IPS DF 6.9 (cell line): ENCODE results near the gene DUS3L.
"Not testable (repeated sequence)": the region's sequence is repeated elsewhere in the genome, so short reads cannot be mapped to it uniquely, and the experiment has no call there.

Experiments
- DNase-seq: peaks from one replicate; pipeline ENCODE4 v3.0.0-alpha.2; 2013; ENCODE audit warnings: low read depth, low spot score
- H3K27ac ChIP-seq: one replicate; pipeline ENCODE4 v1.5.1; 2013; ENCODE audit warnings: low read length, control low read depth
- H3K27me3 ChIP-seq: 2 replicates; pipeline ENCODE4 v1.6.1; 2013; ENCODE audit warnings: mild to moderate bottlenecking, low read length; ENCODE audit not compliant: control insufficient read depth, insufficient read depth
- H3K36me3 ChIP-seq: 2 replicates; pipeline ENCODE4 v1.6.1; 2013; ENCODE audit warnings: low read length; ENCODE audit not compliant: control insufficient read depth, insufficient read depth
- H3K4me1 ChIP-seq: 2 replicates; pipeline ENCODE4 v1.6.1; 2013; ENCODE audit warnings: low read length; ENCODE audit not compliant: control insufficient read depth, insufficient read depth
- H3K4me3 ChIP-seq: 2 replicates; pipeline ENCODE4 v1.5.1; 2013; ENCODE audit warnings: mild to moderate bottlenecking, low read length
- H3K9me3 ChIP-seq: 2 replicates; pipeline ENCODE4 v1.6.1; 2013; ENCODE audit warnings: low read length, inconsistent platforms; ENCODE audit not compliant: control insufficient read depth, insufficient read depth
- WGBS: extraction: QIAGEN DNeasy Blood & Tissue Kit; methylation state at CpG from one replicate; pipeline ENCODE4 v1.1.7; 2013; ENCODE audit warnings: mixed read lengths, missing lambda C conversion rate; ENCODE audit not compliant: insufficient read length, insufficient coverage; 5-methylcytosine and 5-hydroxymethylcytosine counted together

The DUS3L gene

GRCh38 chr19:5784581-5785147, 6.3 kb downstream of the DUS3L start, which contains the start of gene PRR22:
PRR22 (minus strand) TSS chr19:5784746; CDS start chr19:5784660, 86 bp downstream.
- no peaks in the 10 kb centered on the region; the same call in 1 of the 2 replicates for H3K9me3 ChIP-seq
- WGBS: no CpG with 5 or more reads among the region's 15 CpGs
- no peak within 1 kb of the TSS for H3K4me3 ChIP-seq
- peaks cover 48% of the 10 kb centered on the region for H3K36me3 ChIP-seq
- no peaks in the 10 kb centered on the region for H3K27me3 ChIP-seq
- no peak within 1 kb of the TSS for H3K27ac ChIP-seq
- no peaks in the 10 kb centered on the region for H3K4me1 ChIP-seq
- no peak for DNase-seq

- no CpG with 5 or more reads among the region's 48 CpGs for WGBS
- peaks cover 39% of the 10 kb centered on the region for H3K36me3 ChIP-seq
Observed at GRCh38 chr19:5782945-5783919, 7.7 kb downstream of the DUS3L start.

GRCh38 chr19:5782322-5782721, 8.6 kb downstream of the DUS3L start:
- Histone ChIP-seq H3K4me1 (no peaks in the 10 kb centered on the region), H3K36me3 (peaks cover 30% of the 10 kb centered on the region), H3K27me3 (no peaks in the 10 kb centered on the region), H3K4me3 (no peak overlapping the region), H3K27ac (no peak overlapping the region), H3K9me3 (no peaks in the 10 kb centered on the region; the same call in 1 of the 2 replicates)
- no CpG with 5 or more reads among the region's 9 CpGs for WGBS
- no peak for DNase-seq

More at GRCh38 chr19:5782945-5783919, 7.7 kb downstream of the DUS3L start:
- no peaks in the 10 kb centered on the region; the same call in 1 of the 2 replicates for H3K9me3 ChIP-seq
- no peak overlapping the region for H3K27ac ChIP-seq
- no peak for DNase-seq
- H3K4me3 ChIP-seq: no peak overlapping the region
- H3K4me1 ChIP-seq: no peaks in the 10 kb centered on the region
- no peaks in the 10 kb centered on the region for H3K27me3 ChIP-seq

- peaks cover 16% of the 10 kb centered on the region for H3K36me3 ChIP-seq
- H3K4me3 ChIP-seq, H3K9me3 ChIP-seq, H3K4me1 ChIP-seq, DNase-seq, H3K27me3 ChIP-seq, H3K27ac ChIP-seq: not testable (repeated sequence)
- WGBS: no CpG with 5 or more reads among the region's 11 CpGs
Observed at GRCh38 chr19:5780916-5781315, 10.0 kb downstream of the DUS3L start.

- no peaks in the 10 kb centered on the region for H3K4me1 ChIP-seq
- no peak overlapping the region for H3K27ac ChIP-seq
- no peak for DNase-seq
- H3K27me3 ChIP-seq: no peaks in the 10 kb centered on the region
- no peaks in the 10 kb centered on the region; the same call in 1 of the 2 replicates for H3K36me3 ChIP-seq
- H3K9me3 ChIP-seq: no peaks in the 10 kb centered on the region; the same call in 1 of the 2 replicates
- no peak overlapping the region for H3K4me3 ChIP-seq
- WGBS: no CpG with 5 or more reads among the region's 17 CpGs
Observed at GRCh38 chr19:5778402-5778801, 12.6 kb downstream of the DUS3L start.

GRCh38 chr19:5775668-5776309, 15.2 kb downstream of the DUS3L start:
- H3K27ac ChIP-seq: no peak overlapping the region
- WGBS: no CpG with 5 or more reads among the region's 17 CpGs

GRCh38 chr19:5774921-5775320, 16.0 kb downstream of the DUS3L start:
- Histone ChIP-seq H3K27ac (no peak overlapping the region), H3K36me3 (no peaks in the 10 kb centered on the region), H3K4me1 (no peaks in the 10 kb centered on the region), H3K27me3 (no peaks in the 10 kb centered on the region), H3K4me3 (no peak overlapping the region), H3K9me3 (no peaks in the 10 kb centered on the region)
- no peak for DNase-seq
- WGBS: no CpG with 5 or more reads among the region's 8 CpGs

More at GRCh38 chr19:5775668-5776309, 15.2 kb downstream of the DUS3L start:
- H3K9me3 ChIP-seq: no peaks in the 10 kb centered on the region
- H3K36me3 ChIP-seq: no peaks in the 10 kb centered on the region
- H3K27me3 ChIP-seq: no peaks in the 10 kb centered on the region
- no peak for DNase-seq
- no peak overlapping the region for H3K4me3 ChIP-seq
- H3K4me1 ChIP-seq: no peaks in the 10 kb centered on the region

- H3K9me3 ChIP-seq: no peaks in the 10 kb centered on the region
- DNase-seq: no peak
- H3K27me3 ChIP-seq: no peaks in the 10 kb centered on the region
- no peaks in the 10 kb centered on the region for H3K36me3 ChIP-seq
- no peak overlapping the region for H3K4me3 ChIP-seq
- H3K27ac ChIP-seq: no peak overlapping the region
- no peaks in the 10 kb centered on the region for H3K4me1 ChIP-seq
- no CpG with 5 or more reads among the region's 5 CpGs for WGBS
Observed at GRCh38 chr19:5773276-5773675, 17.7 kb downstream of the DUS3L start.

- H3K36me3 ChIP-seq: no peaks in the 10 kb centered on the region
- H3K4me1 ChIP-seq: no peaks in the 10 kb centered on the region
- no peak for DNase-seq
- H3K27ac ChIP-seq: no peak overlapping the region
- no peak overlapping the region for H3K4me3 ChIP-seq
- no peaks in the 10 kb centered on the region for H3K9me3 ChIP-seq
- whole genome bisulfite sequencing: no CpG with 5 or more reads among the region's 19 CpGs
- H3K27me3 ChIP-seq: no peaks in the 10 kb centered on the region
Observed at GRCh38 chr19:5772416-5772815, 18.5 kb downstream of the DUS3L start.

GRCh38 chr19:5767949-5768348, 23.0 kb downstream of the DUS3L start:
- no peaks in the 10 kb centered on the region for H3K27me3 ChIP-seq
- no peak overlapping the region for H3K4me3 ChIP-seq
- no peak for DNase-seq
- no peak overlapping the region for H3K27ac ChIP-seq
- no CpG with 5 or more reads among the region's 10 CpGs for WGBS
- H3K9me3 ChIP-seq: no peaks in the 10 kb centered on the region
- no peaks in the 10 kb centered on the region for H3K4me1 ChIP-seq
- H3K36me3 ChIP-seq: no peaks in the 10 kb centered on the region
